Central memory CD4-positive, alpha-beta T cell (primary cell): Measurements from ENCODE around the gene ASTN2.
"Not testable (repeated sequence)": the region's sequence is repeated elsewhere in the genome, so short reads cannot be mapped to it uniquely, and the experiment has no call there.

Experiments used
- DNase-seq: peaks from one replicate; pipeline ENCODE4 v3.0.0; 2022

ASTN2 gene

DNA sequence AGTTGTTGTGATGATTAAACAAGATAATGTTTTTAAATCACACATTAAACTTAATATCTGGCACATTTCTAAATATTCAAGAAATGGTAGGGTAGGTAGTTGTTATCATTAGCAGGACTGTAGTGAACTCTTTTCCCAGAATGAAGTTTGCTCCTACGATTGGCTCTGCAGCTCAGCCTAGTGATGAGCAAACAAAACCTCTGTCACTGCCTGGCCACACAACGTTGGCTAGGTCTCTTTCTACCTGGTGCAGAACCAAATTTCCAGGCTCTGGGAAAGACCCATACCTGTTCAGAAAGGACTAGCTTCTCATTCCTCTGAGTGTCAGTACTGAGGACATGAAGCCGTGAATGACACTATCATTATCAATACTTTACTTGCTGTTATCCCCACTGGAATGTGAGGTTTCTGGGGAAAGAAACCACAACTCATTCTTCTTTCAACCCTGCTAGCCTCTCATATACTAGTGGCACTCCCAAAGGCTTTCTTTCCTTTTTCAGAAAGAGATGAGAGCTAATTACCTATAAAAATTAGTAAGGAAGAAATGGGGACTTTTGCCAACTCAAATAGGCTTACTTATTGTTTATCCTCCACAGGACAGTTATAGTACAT is 947.0 kb downstream of the ASTN2 start:
- DNase-seq = no peak

DNA sequence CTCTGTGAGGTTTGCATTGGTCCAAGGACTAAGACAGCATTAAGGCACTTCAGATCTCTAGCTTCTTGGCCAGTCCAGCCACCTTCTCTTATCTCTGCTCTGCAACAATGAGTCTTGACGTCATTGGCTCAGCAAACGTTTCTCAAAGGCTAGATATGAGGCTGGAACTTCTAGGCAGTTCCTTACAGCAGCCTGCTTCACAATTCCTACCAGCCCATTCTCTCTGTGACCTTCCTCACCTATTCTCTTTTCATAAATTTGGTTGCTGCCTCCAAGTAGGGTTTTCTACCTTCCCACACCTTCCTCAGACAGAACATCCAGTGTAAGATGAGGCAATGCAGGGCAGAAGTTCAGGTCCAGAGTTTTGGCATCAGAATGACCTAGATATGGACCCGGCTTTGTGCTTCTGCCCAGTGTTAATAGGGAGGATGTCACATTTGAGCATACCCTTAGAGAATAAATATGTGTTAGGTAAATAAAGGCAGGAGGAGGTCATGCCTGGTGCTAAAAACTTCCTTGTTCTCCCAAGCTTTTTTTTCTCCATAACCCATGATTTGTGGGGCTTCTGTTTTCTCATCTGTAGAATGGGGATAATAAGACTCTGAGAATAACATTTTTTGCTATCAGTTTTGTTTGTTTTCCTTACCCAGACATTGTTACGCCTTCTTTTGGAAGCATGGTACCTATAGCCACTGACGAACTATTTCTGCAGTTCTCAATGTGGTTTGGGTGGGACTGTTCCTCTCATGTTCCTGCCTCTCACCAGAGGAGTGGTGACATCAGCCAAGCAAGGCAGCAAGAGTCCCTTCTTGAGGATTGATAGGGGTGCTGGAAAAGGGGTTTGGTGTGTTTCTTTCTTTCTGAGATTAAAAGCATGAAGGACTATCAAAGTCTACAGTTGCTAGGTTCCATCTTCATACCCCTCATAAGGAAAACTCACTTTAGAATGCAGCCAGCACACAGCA is 948.3 kb downstream of the ASTN2 start:
- no peak for DNase-seq

DNA sequence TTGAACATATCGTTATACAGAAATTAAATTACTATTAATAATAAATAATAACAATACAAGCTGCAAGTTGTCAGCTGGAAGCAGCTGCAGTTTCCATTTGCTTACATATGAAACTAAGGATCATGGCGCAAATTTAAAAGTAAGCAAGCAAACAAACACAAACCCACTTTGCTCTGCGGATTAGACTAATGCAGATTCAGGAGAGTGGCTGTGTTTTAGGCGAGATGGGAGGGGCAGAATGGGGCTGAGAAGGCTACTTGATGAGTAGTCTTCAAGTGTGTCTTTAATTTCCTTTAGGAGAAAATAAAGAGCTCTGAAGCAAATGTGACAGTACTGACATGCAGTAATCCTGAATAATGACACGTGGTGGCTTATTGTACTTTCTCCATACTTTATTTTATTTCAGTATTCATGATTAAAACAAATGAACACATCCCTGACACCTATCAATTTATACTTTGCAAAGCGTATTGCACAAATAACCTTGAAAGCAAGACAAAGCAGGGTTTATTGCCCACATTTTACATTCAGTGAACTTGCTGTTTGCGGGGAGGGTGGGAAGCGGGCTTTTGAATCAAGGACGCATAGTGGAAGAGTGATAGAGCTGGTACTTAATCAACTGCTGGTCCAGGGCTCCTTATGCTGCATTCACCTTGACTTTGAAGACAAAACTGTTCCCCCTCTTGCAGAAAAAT is 949.1 kb downstream of the ASTN2 start:
- no peak for DNase-seq

DNA sequence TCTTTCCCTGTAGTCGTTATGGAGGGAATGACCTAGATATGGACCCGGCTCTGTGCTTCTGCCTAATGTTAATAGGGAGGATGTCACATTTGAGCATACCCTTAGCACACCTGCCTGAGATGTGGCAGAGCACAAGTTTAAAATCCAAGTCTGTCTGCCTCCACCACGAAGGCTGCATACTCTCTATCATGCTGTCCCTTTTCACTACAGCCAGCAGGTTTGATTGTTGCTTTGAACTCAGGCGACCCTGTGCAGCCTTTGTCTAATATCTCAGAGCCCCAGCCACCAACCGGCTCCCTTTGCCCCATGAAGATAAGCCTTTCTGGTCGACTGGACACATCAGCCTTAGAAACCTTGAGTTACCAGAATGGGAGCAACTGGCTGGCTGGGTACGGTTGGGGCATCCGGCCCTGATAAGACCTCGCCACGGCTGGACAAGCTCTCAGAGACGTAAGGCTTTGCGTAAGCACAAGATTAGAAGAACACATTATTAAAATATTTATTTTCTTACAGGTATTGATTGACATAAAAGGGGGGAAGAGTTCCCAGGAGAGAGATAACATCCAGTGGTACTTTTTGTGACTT is 949.8 kb downstream of the ASTN2 start:
- no peak for DNase-seq

DNA sequence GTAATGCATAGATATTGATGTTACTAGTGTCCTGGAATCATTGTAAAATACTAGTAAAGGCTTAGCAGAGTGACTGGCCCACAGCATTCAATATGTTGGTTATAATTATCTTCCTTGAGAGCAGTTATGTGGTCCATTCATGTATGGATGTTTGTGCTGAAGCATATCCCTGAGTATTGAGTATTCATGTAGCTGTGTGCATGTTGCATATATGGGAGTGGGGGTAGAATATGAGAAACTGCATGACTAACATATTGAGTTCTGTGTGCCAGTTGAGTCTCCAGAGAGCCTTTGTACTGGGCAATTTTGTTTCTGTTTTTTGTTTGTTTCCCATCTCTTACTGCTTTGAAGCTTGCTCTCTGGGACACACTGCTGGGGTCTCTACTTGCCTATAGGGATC is 950.4 kb downstream of the ASTN2 start:
- DNase-seq = no peak

DNA sequence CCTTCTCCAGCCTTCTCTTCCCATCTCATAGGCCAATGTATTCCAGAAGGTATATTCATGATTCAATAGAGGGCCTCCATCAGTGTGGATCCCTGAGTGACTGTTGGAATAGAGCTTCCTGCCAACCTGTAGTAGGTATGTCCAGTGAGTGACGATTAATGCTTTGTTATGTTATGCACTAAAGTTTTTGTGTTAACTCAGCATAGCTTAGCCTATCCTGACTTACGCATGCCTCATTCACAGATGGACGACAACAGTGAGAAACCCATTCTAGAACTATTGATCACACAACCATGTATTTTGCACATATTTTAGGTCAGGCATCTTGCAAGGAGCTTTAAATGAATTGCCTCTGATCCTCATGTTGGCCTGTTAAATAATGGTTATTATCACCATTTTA is 953.2 kb downstream of the ASTN2 start:
- no peak for DNase-seq

DNA sequence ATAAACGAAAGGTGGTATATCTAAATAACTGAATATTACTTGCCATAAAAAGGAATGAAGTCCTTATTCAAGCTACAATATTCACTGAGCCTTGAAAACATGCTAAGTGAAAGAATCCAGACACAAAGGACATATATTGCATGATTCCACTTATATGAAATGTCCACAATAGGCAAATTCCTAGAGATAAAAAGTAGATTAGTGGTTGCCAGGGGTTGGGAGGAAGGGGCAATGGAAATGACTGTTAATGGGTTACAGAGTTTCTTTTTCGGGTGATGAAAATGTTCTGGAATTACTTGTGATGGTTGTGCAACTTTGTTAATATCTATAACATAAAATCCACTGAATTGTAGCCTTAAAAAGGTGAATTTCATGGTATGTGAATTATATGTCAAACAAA is 954.8 kb downstream of the ASTN2 start:
- no peak for DNase-seq

DNA sequence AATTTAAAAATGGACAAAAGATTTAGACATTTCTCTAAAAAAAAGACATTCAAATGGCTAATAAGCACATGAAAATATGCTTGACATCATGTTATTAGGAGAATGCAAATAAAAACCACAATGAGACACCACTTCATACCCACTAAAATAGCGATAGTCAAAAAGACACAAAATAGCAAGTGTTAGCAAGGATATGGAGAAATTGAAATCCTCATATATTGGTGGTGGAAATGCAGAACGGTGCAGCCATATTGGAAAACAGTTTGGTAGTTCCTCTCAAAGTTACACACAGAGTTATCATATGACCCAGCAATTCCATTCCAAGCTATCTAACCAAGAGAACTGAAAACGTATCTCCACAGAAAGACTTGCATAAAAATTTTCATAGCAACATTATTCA is 955.3 kb downstream of the ASTN2 start:
- DNase-seq = no peak

DNA sequence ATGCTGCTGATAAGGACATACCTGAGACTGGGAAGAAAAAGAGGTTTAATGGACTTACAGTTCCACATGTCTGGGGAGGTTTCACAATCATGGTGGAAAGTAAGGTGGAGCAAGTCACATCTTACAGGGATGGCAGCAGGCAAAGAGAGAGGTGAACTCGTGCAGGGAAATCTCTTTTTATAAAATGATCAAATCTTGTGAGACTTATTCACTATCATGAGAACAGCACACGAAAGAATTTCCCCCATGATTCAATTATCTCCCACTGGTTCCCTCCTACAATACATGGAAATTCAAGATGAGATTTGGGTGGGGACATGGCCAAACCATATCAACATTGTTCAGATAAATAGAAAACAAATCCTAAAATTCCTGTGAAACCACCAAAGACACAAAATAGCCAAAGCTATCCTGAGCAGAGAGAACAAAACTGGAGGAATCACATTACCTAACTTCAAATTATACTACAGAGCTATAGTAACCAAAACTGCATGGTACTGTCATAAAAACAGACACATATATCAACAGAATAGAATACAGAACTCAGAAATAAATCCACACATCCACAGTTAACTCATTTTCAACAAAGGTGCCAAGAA is 958.3 kb downstream of the ASTN2 start:
- no peak for DNase-seq

DNA sequence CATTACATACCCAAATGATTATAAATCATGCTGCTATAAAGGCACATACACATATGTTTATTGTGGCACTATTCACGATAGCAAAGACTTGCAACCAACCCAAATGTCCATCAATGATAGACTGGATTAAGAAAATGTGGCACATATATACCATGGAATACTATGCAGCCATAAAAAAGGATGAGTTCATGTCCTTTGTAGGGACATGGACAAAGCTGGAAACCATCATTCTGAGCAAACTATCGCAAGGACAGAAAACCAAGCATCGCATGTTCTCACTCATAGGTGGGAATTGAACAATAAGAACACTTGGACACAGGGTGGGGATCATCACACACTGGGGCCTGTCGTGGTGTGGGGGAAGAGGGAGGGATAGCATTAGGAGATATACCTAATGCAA is 960.3 kb downstream of the ASTN2 start:
- DNase-seq = not testable (repeated sequence)

DNA sequence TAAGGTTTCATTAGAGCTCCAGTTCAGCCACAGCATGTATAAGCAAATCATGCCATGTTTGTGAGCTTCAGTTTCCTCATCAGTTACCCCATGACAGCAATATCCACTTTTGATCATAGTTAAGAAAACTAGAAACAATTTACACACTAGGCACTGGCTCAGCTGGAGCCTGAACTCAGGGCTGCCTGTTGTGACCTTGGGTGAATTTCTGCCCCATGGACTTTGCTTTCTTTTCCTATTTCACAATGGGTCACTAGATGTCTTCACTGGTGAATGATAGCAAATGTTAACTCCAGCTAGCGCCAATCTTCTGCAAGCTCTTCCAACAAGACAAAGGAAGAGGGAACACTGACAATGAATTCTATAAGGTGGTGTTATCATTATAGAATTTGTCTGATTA is 961.1 kb downstream of the ASTN2 start:
- DNase-seq = no peak

DNA sequence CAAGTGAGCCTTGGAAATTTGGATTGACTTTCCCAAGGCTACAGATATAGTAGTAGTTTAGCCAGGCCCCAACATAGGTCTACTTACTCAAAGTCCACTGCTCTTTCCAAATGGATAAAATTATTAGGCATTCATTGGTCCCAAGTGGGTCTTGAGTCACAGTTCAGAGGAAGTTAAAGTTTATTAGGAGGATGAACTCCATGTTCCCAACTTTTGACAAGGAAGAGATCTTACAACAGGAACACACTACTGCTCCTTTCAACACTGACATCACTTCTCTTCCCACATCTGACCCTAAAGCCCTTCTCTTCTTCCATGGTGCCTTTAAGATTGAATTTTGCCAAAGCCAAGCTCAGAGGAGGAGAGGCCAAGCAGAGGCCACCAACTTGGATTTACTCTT is 962.2 kb downstream of the ASTN2 start:
- no peak for DNase-seq

DNA sequence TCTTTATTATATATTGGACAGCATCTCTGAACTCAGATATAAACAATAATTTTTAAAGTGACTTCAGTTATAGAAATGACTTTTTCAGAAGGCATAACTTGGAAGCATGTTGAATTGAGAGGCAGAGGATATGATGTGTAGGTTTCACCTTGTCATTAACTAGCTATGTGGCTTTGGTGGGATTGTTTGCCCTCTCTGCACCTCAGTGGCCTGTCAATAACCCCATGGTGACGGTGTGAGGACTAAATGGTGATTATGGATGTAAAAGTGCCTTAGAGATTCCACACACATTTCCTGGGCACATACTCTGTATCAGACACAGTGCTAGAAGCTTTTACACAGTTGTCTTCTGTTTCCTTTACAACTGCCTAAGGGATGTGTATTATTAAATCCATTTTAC is 962.6 kb downstream of the ASTN2 start:
- DNase-seq = no peak

DNA sequence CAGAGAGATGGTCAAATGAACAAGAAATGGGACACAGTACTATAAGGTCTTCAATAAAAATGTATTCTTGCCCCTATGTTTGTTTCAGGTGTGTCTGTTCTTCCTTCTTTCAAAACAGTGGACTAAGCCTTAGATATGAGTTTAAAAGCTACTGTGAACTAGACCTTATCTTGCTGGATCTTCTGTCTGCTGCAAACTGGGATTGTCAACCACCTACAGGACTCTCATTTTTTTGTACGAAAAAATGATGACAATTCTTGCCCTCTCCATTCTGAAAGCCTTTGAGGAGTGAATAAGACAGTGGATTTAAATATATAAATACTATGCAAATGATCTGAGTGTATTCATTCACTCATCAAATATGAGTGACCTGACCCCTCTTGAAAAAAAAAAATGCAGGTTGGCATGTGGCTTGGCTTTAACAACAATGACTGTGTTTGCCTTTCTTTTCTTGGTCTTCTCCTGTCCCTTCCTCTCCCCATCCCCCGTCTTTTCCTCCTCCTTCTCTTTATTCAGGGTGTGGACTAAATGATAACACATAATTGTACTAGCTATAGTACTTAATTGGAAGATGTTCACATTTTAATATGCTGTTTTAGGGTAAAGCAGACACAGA is 963.2 kb downstream of the ASTN2 start:
- DNase-seq = no peak

DNA sequence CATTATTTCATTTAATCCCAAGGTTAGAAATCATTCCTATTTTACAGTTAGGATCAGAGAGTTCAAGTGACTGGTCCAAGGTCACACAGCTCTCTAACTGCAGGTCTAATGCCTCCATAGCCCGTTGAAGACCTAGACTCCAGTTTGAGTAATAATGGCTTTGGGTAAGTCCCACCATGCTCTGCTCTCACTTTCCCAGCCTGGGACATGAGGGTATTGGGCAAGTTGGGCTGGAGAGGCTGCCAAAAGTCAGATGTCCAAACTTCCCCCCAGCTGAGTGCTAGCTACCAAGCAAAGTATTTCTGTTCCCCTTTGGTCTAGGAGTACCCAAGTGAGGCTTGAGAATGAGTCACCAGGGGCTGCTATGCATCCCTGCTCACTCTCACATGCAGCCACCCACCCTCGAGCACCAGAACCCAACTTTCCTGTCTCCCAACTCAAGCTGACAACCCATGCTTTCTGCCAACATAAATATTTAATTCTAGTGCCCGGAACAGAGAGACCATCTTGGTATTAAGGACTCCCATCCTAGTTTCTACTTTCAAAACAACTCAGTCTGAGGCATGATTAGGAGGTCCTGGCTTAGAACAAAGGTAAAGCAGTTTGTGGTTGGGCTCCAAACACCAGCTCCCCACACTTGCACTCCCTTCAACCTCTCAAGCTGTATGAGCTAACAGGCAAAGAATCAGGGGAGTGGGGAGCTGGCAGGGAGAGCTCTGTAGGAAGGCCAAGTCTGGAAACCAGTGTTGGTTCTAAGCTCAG is 964.3 kb downstream of the ASTN2 start:
- DNase-seq = no peak

DNA sequence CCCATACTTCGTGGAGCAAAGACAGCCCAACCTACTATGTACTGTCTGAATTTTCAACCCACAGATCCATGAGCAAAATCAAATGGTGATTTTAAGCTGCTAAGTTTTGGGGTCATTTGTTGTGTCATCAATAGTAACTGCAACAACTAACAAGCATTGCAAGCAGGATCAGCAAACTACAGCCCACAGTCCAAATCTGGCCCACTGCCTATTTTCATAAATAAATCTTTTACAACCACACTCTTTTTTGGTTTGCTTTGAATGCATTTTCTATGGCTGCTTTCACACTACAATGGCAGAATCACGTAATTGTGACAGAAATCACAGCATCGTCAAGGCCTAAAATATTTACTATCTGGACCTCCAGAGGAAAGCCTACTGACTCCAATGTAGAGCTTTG is 964.9 kb downstream of the ASTN2 start:
- DNase-seq = no peak

DNA sequence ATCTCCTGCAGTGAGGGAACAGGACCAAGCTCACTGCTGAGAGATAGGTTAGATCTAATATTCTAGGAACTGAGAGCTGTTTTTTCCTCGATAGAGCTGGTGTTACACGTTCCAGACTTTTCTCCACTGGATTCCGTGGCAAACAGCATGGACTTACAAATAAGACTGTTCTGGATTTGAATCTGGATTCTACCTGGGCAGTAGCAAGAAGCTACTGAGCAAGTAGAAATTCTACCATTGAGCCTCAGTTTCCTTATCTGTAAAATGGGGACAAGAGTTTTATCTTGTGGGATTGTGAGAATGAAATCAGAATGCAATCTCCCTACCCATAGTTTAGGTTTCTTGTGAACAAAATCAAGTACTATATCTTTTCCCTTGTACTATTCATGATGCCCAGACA is 966.4 kb downstream of the ASTN2 start:
- DNase-seq = no peak

DNA sequence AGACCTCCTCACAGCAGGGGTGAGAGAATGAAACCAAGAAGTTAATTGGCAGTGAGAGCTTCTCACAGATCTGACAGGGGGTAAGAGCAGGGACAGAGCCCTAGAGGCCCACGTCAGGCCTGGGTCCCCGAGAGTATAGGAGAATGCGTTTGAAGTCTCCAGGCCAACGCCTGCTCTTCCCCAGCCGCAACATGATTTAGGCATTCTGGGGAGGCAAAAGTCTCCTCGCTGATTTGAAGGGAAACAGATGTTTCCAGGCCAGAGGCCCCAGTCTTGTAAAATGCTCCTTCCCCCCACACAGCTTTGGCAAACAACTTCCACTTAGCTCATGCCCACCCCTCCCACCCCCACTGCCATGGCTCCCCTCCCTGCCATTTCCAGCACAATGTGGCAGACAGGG is 966.9 kb downstream of the ASTN2 start:
- no peak for DNase-seq

DNA sequence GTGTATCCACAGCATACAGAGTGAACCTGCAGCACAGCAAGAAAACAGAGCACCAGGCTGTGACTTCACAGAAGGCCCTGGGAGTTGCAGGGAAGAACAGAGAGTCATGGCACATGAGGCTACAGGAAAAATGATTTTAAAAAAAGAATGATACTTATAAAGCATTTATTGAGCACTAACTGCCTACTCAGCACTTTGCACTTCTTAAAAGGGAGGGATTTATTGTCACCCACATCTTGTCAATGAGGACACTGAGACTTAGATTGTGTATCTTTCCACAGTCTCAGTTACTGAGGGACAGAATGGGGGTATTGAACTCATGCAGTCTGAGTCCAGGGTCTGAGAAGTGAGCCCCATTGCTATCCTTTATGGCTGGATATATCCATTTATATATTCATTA is 972.3 kb downstream of the ASTN2 start:
- no peak for DNase-seq

DNA sequence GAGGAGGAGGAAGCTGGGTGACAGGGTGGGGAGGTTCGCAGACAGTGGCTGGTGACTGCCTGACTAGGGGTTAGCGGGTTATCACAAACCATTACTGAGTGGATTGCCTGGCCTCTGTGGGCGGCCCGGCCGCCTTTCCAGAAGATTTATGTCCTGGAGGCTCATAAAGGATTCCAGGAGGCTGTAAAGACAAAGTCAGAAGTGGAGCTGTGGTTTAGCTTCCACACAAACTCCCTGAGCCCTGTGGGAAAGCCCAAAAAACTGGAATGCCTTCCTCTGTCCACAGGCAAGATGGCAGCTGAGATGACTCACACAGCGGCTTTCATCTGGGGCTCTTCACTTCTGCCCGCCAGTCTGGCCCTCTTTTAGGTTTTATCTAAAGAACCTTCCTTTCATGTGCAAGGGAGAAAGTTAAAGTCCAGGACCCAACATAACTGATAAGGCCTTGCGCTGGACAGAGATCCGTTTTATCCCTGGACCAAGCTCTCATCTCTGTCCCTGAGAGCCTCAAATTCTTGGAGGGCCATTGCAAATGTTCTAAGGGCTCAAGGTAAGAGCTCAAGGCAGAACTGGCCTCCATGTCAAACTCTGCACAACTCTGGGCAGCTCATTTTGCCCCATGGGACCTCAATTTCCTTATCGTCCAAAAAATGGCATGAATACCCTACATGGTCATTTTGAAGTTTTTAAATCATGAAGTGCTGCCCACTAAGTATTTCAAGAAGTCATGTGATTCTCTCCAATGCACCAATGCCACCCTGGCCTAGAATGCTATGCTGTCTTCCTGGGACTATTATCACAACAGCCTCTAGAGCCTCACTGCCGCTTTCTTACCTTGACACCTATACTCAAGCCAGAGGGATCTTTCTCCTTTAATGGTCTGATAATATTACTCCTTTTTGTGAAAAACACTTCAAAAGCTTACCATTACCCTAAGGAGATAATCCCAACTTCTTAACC is 977.2 kb downstream of the ASTN2 start:
- no peak for DNase-seq

DNA sequence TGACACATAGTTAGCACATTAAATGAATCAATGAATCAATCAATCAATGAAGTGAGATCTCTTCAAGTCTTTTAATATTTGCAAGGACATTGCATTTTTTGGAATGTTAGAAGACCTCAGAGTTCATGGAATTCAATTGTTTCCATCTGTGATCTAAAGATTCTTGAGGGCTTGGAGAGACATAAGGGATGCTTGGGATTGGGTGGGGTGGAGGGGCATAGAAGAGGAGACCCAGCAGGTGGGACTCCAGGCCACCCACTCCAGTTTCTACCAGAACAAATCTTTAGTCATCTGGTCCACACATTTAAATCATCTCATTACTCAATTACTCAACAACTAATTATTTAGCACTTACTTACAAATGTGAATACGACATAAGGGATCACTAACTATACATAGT is 978.7 kb downstream of the ASTN2 start:
- no peak for DNase-seq
